ENCODE data around the gene FNTB.

GRCh38 chr14:65034021-65034420 is 47.3 kb downstream of the FNTB start:
- TF ChIP-seq CTCF (IDR thresholded peaks at IDR 0.05; ENCODE audit: insufficient read depth, low read length), result no peak
- TF ChIP-seq POLR2AphosphoS5 (IDR thresholded peaks at IDR 0.05; ENCODE audit: low read depth), result no peak
- no peak for TF ChIP-seq GABPA (IDR thresholded peaks at IDR 0.05; ENCODE audit: low read depth)
- no peak for TF ChIP-seq REST (IDR thresholded peaks at IDR 0.05; ENCODE audit: insufficient replicate concordance, low read depth)

Data from HL-60 (cell line).